CD1c-positive myeloid dendritic cell (primary cell): ENCODE data around the gene EGFLAM.

Source experiments
- DNase-seq: peaks from one replicate; pipeline ENCODE4 v3.0.0-alpha.2; 2016; ENCODE audit errors: extremely low spot score

The EGFLAM gene

DNA sequence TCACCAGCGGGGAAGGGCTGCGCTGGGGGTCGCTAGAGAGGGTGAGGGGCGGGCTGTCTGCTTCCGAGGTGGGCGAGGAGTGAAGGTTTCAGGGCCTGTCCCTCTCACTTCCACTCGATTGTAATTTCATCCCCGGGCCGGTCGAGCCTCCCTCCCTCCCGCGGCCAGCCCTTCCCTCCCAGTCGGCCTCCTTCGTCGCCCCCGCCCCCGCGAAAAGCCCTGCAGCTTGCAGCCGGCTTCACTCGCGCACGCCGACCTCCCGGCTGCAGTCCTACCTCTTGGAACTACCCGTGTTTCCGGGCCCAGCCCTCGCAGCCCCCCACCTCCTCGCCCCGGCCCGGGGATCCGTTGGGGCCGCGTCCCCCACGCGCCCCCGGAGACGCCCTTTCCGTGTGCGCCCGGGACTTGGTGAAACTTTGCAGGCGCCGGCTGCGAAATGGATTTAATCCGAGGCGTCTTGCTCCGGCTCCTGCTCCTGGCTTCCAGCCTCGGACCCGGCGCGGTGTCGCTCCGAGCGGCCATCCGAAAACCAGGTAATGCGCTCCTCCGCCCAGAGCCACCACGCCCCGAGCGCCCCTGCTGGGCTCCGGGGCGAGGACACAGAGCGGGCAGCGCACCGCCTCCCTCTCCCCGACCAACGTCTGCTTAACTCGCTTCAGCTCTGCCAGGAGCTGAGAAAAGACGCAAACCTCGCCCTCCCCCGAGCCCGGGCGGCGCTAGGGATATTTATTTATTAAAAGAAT lies at the start of gene EGFLAM:
TSS of gene EGFLAM (plus strand) at position 241 of the 743 bp plus-strand sequence. CDS start at position 437, 196 bp downstream.
- DNase-seq = no peak

DNA sequence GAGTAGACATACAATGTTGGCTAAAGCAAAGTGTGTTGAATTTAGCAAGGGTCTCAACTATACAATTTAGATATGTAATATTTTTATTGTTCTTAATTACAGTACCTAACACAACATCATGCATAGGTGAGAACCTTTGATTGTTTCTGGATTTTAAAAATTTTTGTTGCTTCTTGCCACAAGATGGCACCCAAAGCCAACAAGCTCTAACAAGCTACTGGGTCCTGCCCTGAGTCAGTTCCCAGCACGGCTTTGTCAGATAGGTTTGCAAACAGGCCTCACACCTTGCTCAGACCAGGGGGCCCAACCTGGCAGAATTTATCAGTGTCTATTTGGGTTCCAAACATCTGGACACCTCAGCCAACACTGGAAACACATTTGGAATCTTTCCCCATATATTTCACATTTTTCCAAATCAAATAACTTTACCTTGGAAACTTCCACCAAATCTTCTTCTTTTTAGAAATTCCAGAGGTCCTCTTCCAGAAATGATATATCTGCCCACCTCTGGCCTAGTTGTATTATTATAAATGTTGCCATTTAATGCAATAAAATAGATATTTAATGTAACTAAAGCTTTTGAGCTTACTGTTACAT lies 49.5 kb upstream of the EGFLAM start:
- DNase-seq = no peak

DNA sequence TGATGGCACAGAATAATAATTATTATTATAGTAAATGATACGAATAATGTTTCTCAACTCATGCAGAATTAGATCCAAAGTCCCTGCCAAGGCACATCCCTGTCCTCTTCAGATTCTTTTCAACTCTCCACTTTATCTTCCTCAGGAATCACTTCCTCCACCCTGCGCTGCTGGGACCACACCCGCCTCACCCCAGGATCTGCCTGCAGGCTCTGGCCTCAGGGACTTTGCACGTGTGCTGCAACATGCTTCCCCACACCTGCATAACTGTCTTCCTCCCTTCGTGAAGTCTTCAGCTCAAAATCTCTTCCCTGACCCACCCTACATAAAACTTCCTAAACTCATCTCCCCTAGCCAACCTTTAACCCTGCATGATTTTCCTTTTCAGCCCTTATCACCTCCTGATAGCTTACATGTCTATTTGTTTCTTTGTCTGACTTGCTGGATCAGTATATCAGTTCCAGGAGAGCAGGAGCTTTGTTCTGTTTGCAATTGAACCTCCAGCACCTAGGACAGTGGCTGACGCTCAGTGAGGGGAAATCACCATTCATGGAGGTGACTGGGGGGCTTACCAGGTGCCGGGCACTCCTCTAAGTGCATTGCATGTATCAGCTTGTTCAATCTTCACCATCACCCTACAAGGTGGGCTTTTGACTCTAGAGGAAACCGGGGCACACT lies 47.5 kb upstream of the EGFLAM start:
- DNase-seq = no peak

GRCh38 chr5:38211354-38211710 lies 47.0 kb upstream of the EGFLAM start:
- DNase-seq = no peak

DNA sequence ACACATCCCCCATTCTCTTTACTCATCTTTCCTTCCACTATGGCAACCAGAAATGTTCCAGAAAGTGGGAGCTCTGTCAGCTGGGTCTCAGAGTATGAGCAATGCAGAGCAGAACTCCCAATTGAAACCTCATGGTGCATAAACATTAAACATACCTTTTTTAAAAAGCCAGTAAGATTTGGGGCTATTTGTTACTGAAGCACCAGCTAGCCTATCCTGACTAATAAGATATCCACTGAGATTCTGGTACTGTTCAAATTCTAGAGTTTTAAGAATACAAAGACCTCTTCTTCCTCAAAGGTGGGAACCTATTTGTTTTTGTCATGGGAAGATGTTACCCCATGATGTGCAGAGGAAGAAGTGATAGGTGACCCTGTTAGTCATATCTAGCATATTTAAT lies 46.1 kb upstream of the EGFLAM start:
- no peak for DNase-seq

- DNase-seq = no peak
These were observed 32.3 kb upstream of the EGFLAM start for GRCh38 chr5:38226091-38226490.

- no peak for DNase-seq
These were observed 29.4 kb upstream of the EGFLAM start for GRCh38 chr5:38228914-38229313.

DNA sequence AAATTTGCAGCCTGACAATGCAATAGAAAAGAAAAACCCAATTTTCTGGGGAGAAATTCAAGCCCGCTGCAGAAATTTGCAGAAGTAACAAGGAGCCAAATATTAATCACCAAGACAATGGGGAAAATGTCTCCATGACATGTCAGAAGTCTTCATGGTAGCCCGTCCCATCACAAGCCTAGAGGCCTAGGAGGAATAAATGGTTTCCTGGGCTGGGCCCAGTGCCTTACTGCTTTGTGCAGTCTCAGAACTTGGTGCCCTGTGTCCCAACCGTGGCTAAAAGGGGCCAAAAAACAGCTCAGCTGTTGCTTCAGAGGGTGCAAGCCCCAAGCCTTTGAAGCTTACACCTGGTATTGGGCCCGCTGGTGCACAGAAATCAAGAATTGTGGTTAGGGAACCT lies 23.6 kb upstream of the EGFLAM start:
- DNase-seq = no peak

GRCh38 chr5:38237681-38238080 lies 20.7 kb upstream of the EGFLAM start:
- DNase-seq = no peak

GRCh38 chr5:38240212-38240611 lies 18.1 kb upstream of the EGFLAM start:
- DNase-seq = no peak

- DNase-seq = no peak
These were observed 16.7 kb upstream of the EGFLAM start for GRCh38 chr5:38241655-38242054.

DNA sequence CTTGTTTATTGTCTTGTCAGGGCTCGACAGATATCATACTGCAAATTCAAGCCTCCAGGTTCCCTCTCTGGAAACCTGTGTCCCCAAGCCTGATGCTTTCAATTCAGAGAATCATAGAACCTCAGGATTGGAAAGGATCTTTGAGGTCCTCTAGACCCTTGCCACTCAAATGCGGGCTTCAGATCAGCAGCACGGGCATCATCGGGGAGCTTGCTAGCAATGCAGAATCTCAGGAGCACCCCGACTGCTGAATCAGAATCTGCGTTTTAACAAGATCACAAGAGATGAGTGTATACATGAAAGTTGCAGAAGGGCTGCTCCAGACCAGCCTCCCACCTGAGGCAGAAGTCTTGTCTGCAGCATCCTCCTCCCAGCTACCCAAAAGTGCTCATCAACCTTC lies 13.1 kb upstream of the EGFLAM start:
- DNase-seq = no peak

DNA sequence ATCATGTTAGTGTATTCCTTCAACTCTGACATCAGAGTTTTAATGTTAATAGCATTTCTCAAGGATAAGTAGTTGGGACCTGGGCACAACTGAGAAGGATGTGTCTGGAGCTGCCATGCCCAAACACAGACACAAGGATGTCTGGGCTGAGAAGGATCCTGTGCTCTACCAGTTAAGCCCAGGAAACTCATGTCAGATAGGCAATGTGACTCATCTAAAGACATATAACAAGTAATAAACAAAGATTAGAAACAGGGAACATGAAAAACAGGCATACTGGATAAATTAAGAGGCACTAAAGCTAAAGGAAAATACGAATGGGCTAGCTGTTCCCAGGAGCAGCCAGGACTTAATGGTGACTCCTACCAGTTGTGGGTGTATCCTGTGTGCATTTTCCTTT lies 9.1 kb upstream of the EGFLAM start:
- DNase-seq = no peak

DNA sequence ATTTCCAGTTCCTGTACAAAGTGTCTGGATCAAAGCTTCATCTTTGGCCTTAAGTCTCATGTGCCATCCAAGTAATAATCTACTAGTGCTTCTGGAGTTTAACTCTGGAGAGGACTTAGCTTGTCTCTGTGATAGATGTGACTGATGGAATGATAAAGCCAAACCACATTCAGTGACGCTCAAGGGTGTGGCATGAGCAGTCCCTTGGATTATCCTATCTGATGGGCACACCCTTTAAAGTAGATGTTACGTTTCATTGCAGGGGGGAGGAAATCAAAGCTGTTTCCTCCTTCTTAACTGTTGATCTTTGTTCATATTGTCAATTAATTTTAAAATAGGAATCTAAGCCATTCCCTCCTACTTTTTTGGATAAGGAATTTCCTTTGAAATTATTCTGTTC lies 8.5 kb upstream of the EGFLAM start:
- no peak for DNase-seq

DNA sequence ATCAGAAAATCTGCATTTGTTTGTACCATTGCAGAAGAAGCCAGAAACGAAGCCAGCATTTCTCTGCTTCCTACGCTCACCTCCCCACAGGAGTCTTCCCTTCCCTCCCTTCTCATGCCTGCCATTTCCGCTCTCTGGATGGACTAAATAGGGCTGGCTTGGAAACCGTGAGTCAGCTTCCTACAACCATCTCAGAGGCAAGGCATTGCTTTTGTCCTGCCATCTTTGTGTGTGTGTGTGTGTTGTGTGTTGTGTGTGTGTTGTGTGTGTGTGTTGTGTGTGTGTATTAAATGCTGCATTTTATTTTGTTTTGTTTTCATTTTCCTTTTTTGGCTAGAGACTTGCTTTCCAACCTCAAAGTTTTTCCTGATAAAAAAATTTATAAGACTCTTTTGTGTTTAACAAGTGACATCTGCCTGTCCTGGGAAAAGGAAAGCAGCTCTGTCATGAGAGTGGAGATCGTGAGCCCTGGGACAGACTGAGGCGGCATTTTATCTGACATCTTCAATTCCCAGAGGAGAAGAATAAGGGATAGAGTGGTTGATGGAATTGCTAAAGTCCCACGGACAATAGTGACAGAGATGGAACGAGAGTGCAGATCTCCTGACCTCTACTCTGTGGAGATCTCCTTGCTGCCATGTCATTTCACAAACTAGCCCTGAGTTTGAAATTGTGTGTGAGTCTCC lies 7.5 kb upstream of the EGFLAM start:
- no peak for DNase-seq

GRCh38 chr5:38253759-38254158 lies 4.6 kb upstream of the EGFLAM start:
- DNase-seq = no peak

GRCh38 chr5:38257308-38258041 lies 884 bp upstream of the EGFLAM start:
- DNase-seq = no peak

DNA sequence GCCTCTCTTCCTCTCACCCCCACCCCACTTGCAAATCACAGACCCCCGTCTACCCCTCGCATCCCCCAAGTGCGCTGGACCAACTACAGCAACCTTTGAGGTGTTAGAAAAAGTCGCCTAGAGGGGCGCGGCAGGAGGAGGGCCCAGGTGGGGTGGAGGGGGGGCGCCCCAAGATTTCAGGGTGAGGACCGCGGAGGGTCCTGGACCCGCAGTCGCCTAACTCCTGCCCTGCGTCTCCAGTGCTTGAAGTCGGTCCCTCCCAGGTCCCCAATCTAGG lies 379 bp upstream of the EGFLAM start:
- DNase-seq = no peak

- no peak for DNase-seq
These were observed 876 bp downstream of the EGFLAM start for GRCh38 chr5:38259062-38259808.

- DNase-seq = no peak
These were observed 1.4 kb downstream of the EGFLAM start for GRCh38 chr5:38259809-38260160.

- no peak for DNase-seq
These were observed 5.6 kb downstream of the EGFLAM start for GRCh38 chr5:38263983-38264382.
